ENCODE measurements around the gene PIGL. TPM values are rescaled to one million over a fixed set of nuclear protein-coding genes. Genes with fewer than 3 reads are reported as not detected.
A peak's percentile ranks its signal among the peaks of the same experiment; 100 is the strongest.

Gene PIGL
- total RNA-seq, 1 donor from 2014 or later, result 29.5 TPM

- H3K36me3 ChIP-seq, result no peaks in the 10 kb centered on the region
- no peaks in the 10 kb centered on the region for H3K27me3 ChIP-seq
- no peak overlapping the region for H3K4me3 ChIP-seq
- H3K9me3 ChIP-seq, result no peaks in the 10 kb centered on the region
- DNase-seq (peak; percentile 65), ATAC-seq (peak; percentile 61)
- H3K4me1 ChIP-seq, result peaks cover 7% of the 10 kb centered on the region
- TF ChIP-seq, protein P1, sequence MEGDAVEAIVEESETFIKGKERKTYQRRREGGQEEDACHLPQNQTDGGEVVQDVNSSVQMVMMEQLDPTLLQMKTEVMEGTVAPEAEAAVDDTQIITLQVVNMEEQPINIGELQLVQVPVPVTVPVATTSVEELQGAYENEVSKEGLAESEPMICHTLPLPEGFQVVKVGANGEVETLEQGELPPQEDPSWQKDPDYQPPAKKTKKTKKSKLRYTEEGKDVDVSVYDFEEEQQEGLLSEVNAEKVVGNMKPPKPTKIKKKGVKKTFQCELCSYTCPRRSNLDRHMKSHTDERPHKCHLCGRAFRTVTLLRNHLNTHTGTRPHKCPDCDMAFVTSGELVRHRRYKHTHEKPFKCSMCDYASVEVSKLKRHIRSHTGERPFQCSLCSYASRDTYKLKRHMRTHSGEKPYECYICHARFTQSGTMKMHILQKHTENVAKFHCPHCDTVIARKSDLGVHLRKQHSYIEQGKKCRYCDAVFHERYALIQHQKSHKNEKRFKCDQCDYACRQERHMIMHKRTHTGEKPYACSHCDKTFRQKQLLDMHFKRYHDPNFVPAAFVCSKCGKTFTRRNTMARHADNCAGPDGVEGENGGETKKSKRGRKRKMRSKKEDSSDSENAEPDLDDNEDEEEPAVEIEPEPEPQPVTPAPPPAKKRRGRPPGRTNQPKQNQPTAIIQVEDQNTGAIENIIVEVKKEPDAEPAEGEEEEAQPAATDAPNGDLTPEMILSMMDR (IDR thresholded peaks at IDR 0.05), result no peak
- intact Hi-C loops (cut with DNase I), result no loop called here
- no peak overlapping the region for H3K27ac ChIP-seq
Observed at GRCh38 chr17:16261049-16261448, 44.0 kb downstream of the PIGL start.

GRCh38 chr17:16262201-16262600 lies 45.2 kb downstream of the PIGL start:
- TF ChIP-seq, protein P1 (IDR thresholded peaks at IDR 0.05), result no peak
- H3K27me3 ChIP-seq, result no peaks in the 10 kb centered on the region
- no peak overlapping the region for H3K27ac ChIP-seq
- intact Hi-C loops (cut with DNase I), result no loop called here
- H3K9me3 ChIP-seq, result no peaks in the 10 kb centered on the region
- H3K4me3 ChIP-seq, result no peak overlapping the region
- DNase-seq (no peak), ATAC-seq (no peak)
- H3K4me1 ChIP-seq, result no peaks in the 10 kb centered on the region
- no peaks in the 10 kb centered on the region for H3K36me3 ChIP-seq

DNA sequence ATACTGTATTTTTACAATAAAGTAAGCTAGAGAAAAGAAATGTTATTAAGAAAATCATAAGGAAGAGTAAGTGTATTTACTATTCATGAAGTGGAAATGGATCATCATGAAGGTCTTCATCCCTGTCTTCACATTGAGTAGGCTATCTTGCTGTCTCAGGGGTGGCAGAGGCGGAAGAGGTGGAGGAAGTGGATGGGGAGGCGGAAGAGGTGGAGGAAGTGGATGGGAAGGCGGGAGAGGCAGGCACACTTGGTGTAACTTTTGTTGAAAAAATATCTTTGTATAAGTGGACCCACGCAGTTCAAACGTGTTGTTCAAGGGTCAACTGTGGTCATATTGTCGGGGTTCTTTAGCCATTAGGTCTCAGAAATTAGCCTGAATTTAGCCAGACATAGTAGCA lies 50.2 kb downstream of the PIGL start:
- DNase-seq, result no peak
- Histone ChIP-seq H3K27me3 (no peaks in the 10 kb centered on the region), H3K36me3 (no peaks in the 10 kb centered on the region), H3K27ac (no peak overlapping the region), H3K4me3 (no peak overlapping the region), H3K9me3 (no peaks in the 10 kb centered on the region), H3K4me1 (no peaks in the 10 kb centered on the region)
- TF ChIP-seq, protein P1 (IDR thresholded peaks at IDR 0.05), result no peak
- intact Hi-C loops (cut with DNase I), result no loop called here
- no peak for ATAC-seq

DNA sequence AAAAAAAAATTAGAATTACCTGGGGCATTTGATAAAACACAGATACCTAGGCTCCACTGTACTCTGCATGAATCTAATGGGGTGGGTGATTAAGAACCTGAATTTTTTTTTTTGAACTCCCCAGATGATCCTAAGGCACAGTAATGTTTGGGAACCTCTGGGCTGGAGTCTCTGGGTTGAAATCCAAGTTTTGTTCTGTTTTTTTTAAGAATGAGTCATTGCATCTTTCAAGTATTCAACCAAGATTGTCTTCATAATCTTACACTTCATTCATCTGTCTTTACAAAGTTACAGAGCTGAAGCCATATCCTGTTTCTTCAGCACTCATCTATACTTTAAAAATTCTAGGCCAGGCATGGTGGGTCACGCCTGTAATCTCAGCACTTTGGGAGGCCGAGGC lies 52.6 kb downstream of the PIGL start:
- Histone ChIP-seq H3K9me3 (no peaks in the 10 kb centered on the region), H3K4me3 (no peak overlapping the region), H3K4me1 (no peaks in the 10 kb centered on the region), H3K27me3 (no peaks in the 10 kb centered on the region), H3K36me3 (no peaks in the 10 kb centered on the region), H3K27ac (no peak overlapping the region)
- TF ChIP-seq, protein P1 (IDR thresholded peaks at IDR 0.05), result no peak
- DNase-seq (no peak), ATAC-seq (no peak)
- intact Hi-C loops (cut with DNase I), result no loop called here

- Histone ChIP-seq H3K27ac (no peak overlapping the region), H3K9me3 (no peaks in the 10 kb centered on the region), H3K27me3 (no peaks in the 10 kb centered on the region), H3K36me3 (no peaks in the 10 kb centered on the region), H3K4me3 (no peak overlapping the region), H3K4me1 (no peaks in the 10 kb centered on the region)
- ATAC-seq (no peak), DNase-seq (no peak)
- TF ChIP-seq, protein P1 (IDR thresholded peaks at IDR 0.05), result no peak
- intact Hi-C loops (cut with DNase I), result no loop called here
Observed at GRCh38 chr17:16272111-16272840, 55.3 kb downstream of the PIGL start.

GRCh38 chr17:16273499-16273898 lies 56.5 kb downstream of the PIGL start:
- ATAC-seq, result no peak
- H3K9me3 ChIP-seq, result no peaks in the 10 kb centered on the region
- H3K36me3 ChIP-seq, result no peaks in the 10 kb centered on the region
- no peak overlapping the region for H3K27ac ChIP-seq
- intact Hi-C loops (cut with DNase I), result no loop called here
- no peaks in the 10 kb centered on the region for H3K4me1 ChIP-seq
- DNase-seq, result no peak
- no peaks in the 10 kb centered on the region for H3K27me3 ChIP-seq
- no peak overlapping the region for H3K4me3 ChIP-seq
- TF ChIP-seq, protein P1 (IDR thresholded peaks at IDR 0.05), result no peak
